GM23338 (cell line): ENCODE results near the gene DMRTA2. TPM values are rescaled to one million over a fixed set of nuclear protein-coding genes. Genes with fewer than 3 reads are reported as not detected.

ENCODE experiments used
- ATAC-seq: fragments of 200-7000 bp; cut with Tn5 transposase; 3 replicates; pipeline ENCODE4 v1.9.1; 2020
- DNase-seq: peaks from one replicate; pipeline ENCODE4 v3.0.0-alpha.2; 2015; ENCODE audit warnings: low spot score
- H2AFZ ChIP-seq: fragments of 200-600 bp; sonication (generic); 2 replicates; pipeline ENCODE4 v1.8.0; 2016; ENCODE audit warnings: antibody characterized with exemption, mild to moderate bottlenecking, moderate library complexity
- H3F3A ChIP-seq: fragments of 200-600 bp; sonication (generic); replicated peaks from 2 replicates; pipeline ENCODE4 v1.8.0; 2017; ENCODE audit warnings: antibody characterized with exemption, mixed run types, low read depth
- H3K27ac ChIP-seq: fragments of 200-600 bp; sonication (generic); 2 replicates; pipeline ENCODE4 v1.6.1; 2016; ENCODE audit warnings: low read depth
- H3K27me3 ChIP-seq: fragments of 200-600 bp; sonication (generic); 2 replicates; pipeline ENCODE4 v1.8.0; 2016; ENCODE audit warnings: mild to moderate bottlenecking, mixed run types, moderate library complexity; ENCODE audit not compliant: insufficient read depth
- H3K36me3 ChIP-seq: fragments of 200-600 bp; sonication (generic); 2 replicates; pipeline ENCODE4 v1.8.0; 2016; ENCODE audit warnings: mild to moderate bottlenecking; ENCODE audit not compliant: insufficient read depth
- H3K4me1 ChIP-seq: fragments of 200-600 bp; sonication (generic); 2 replicates; pipeline ENCODE4 v1.8.0; 2016; ENCODE audit warnings: mild to moderate bottlenecking, moderate library complexity; ENCODE audit not compliant: insufficient read depth
- H3K4me2 ChIP-seq: fragments of 200-600 bp; sonication (generic); 2 replicates; pipeline ENCODE4 v1.7.1; 2017; ENCODE audit warnings: mixed run types
- H3K4me3 ChIP-seq: fragments of 200-600 bp; sonication (generic); 2 replicates; pipeline ENCODE4 v1.6.1; 2016; ENCODE audit warnings: mixed run types
- H3K79me2 ChIP-seq: fragments of 200-600 bp; sonication (generic); replicated peaks from 2 replicates; pipeline ENCODE4 v1.8.0; 2017; ENCODE audit warnings: mild to moderate bottlenecking; ENCODE audit not compliant: insufficient read depth
- H3K9me2 ChIP-seq: fragments of 200-600 bp; sonication (generic); 2 replicates; pipeline ENCODE4 v1.8.0; 2017; ENCODE audit not compliant: insufficient read depth
- H4K20me1 ChIP-seq: fragments of 200-600 bp; sonication (generic); replicated peaks from 2 replicates; pipeline ENCODE4 v1.8.0; 2017; ENCODE audit warnings: mild to moderate bottlenecking; ENCODE audit not compliant: insufficient read depth
- H3K27ac Mint-ChIP-seq: 2 replicates; pipeline ENCODE4 v1.8.0; 2020; ENCODE audit warnings: inconsistent platforms, mild to moderate bottlenecking, moderate library complexity, mixed read lengths
- H3K27me3 Mint-ChIP-seq: 3 replicates; pipeline ENCODE4 v1.8.0; 2022; ENCODE audit warnings: low read depth, mild to moderate bottlenecking, moderate library complexity, mixed read lengths, inconsistent platforms; ENCODE audit not compliant: insufficient read depth, poor library complexity
- H3K36me3 Mint-ChIP-seq: 3 replicates; pipeline ENCODE4 v1.8.0; 2021; ENCODE audit warnings: low read depth, mild to moderate bottlenecking, inconsistent platforms, moderate library complexity, mixed read lengths
- H3K4me1 Mint-ChIP-seq: 3 replicates; pipeline ENCODE4 v1.8.0; 2020; ENCODE audit warnings: mild to moderate bottlenecking, inconsistent platforms, mixed read lengths
- H3K4me3 Mint-ChIP-seq: 3 replicates; pipeline ENCODE4 v1.8.0; 2021; ENCODE audit warnings: moderate library complexity, mild to moderate bottlenecking, inconsistent platforms, mixed read lengths
- H3K9me3 Mint-ChIP-seq: 3 replicates; pipeline ENCODE4 v1.8.0; 2020; ENCODE audit warnings: moderate library complexity, mild to moderate bottlenecking, inconsistent platforms, mixed read lengths
- polyA plus RNA-seq: library from polyadenylated mRNA; unstranded; fragments of >200 nt; fragmentation: Nextera tagmentation; extraction: Ambion mirVana; gene quantifications from 2 replicates; pipeline ENCODE4 v1.2.1, GENCODE V29; 2016
- total RNA-seq: library from RNA; depleted of rRNA; stranded (reverse); fragments of >200 nt; shearing (Covaris generic); gene quantifications from 2 replicates; pipeline ENCODE4 v1.2.3, GENCODE V29; 2014
- TF ChIP-seq, protein P1 (sequence below): fragments of 250-450 bp; sonication (Bioruptor Pico); IDR thresholded peaks from 2 replicates; pipeline ENCODE4 v1.5.0; 2020; ENCODE audit warnings: mild to moderate bottlenecking, moderate library complexity
- TF ChIP-seq, protein P2 (sequence below), 2 experiments: fragments of 200-600 bp in 1 of 2; sonication (generic) in 1 of 2; conservative IDR thresholded peaks; 2 replicates each; pipeline versions ENCODE4 v1.5.1 to v1.6.1; 2016 to 2017; ENCODE audit warnings: antibody characterized with exemption in 2 of 2, low read depth in 2 of 2, mild to moderate bottlenecking in 2 of 2, moderate library complexity in 1 of 2
- TF ChIP-seq, protein P3 (sequence below): IDR thresholded peaks from one replicate; pipeline ENCODE4 v1.6.1; 2018; ENCODE audit warnings: antibody characterized with exemption; ENCODE audit not compliant: unreplicated experiment

Gene DMRTA2
- total and polyA plus RNA-seq, 2 experiments from 2014 or later = 0.07 TPM; not detected in 1

DNA sequence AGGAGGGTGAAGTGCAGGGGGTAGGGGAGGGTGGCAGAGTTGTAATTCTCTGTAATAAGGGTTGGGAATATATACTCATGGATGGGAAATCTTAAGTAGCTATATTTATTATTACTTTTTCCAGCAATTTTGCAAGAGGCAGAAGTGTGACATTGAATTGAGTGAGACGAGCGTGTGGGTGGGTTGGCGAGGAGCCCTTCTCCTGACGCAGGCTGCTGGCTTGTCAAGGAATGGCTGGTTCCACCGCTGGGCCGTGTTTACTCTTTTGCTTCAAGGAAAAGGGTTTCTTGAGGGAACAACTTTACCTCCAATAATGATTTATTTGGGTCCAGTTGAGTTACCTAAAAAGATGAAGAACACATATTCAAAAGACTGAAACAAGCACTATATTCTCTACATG, 17.9 kb upstream of the DMRTA2 start (continued):
- TF ChIP-seq, protein P1, sequence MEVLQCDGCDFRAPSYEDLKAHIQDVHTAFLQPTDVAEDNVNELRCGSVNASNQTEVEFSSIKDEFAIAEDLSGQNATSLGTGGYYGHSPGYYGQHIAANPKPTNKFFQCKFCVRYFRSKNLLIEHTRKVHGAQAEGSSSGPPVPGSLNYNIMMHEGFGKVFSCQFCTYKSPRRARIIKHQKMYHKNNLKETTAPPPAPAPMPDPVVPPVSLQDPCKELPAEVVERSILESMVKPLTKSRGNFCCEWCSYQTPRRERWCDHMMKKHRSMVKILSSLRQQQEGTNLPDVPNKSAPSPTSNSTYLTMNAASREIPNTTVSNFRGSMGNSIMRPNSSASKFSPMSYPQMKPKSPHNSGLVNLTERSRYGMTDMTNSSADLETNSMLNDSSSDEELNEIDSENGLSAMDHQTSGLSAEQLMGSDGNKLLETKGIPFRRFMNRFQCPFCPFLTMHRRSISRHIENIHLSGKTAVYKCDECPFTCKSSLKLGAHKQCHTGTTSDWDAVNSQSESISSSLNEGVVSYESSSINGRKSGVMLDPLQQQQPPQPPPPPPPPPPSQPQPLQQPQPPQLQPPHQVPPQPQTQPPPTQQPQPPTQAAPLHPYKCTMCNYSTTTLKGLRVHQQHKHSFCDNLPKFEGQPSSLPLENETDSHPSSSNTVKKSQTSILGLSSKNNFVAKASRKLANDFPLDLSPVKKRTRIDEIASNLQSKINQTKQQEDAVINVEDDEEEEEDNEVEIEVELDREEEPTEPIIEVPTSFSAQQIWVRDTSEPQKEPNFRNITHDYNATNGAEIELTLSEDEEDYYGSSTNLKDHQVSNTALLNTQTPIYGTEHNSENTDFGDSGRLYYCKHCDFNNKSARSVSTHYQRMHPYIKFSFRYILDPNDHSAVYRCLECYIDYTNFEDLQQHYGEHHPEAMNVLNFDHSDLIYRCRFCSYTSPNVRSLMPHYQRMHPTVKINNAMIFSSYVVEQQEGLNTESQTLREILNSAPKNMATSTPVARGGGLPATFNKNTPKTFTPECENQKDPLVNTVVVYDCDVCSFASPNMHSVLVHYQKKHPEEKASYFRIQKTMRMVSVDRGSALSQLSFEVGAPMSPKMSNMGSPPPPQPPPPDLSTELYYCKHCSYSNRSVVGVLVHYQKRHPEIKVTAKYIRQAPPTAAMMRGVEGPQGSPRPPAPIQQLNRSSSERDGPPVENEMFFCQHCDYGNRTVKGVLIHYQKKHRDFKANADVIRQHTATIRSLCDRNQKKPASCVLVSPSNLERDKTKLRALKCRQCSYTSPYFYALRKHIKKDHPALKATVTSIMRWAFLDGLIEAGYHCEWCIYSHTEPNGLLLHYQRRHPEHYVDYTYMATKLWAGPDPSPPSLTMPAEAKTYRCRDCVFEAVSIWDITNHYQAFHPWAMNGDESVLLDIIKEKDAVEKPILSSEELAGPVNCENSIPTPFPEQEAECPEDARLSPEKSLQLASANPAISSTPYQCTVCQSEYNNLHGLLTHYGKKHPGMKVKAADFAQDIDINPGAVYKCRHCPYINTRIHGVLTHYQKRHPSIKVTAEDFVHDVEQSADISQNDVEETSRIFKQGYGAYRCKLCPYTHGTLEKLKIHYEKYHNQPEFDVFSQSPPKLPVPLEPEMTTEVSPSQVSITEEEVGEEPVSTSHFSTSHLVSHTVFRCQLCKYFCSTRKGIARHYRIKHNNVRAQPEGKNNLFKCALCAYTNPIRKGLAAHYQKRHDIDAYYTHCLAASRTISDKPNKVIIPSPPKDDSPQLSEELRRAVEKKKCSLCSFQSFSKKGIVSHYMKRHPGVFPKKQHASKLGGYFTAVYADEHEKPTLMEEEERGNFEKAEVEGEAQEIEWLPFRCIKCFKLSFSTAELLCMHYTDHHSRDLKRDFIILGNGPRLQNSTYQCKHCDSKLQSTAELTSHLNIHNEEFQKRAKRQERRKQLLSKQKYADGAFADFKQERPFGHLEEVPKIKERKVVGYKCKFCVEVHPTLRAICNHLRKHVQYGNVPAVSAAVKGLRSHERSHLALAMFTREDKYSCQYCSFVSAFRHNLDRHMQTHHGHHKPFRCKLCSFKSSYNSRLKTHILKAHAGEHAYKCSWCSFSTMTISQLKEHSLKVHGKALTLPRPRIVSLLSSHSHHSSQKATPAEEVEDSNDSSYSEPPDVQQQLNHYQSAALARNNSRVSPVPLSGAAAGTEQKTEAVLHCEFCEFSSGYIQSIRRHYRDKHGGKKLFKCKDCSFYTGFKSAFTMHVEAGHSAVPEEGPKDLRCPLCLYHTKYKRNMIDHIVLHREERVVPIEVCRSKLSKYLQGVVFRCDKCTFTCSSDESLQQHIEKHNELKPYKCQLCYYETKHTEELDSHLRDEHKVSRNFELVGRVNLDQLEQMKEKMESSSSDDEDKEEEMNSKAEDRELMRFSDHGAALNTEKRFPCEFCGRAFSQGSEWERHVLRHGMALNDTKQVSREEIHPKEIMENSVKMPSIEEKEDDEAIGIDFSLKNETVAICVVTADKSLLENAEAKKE (CRISPR knock-in tag) = no peak

DNA sequence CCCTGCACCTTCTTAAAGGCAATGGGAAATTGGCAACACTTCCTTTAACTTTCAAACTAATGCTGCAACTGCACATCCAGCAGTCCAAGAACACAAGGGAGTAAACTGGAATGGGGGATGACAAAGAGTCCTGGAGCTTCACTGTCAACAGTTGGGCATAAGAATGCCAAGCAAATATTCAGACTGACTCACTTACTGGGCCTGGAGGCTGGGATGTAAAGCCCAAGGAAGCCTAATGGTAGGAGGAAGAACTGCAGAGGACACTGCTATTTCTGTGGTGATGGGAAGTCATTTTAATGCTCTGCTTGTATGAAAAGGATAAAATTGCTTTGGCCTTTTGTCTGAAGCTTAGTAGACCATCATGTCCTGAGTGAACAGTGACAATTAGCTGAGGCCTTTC, 15.7 kb upstream of the DMRTA2 start:
- no peak overlapping the region for H3K27ac Mint-ChIP-seq
- peaks cover 12% of the 10 kb centered on the region for H3K27me3 ChIP-seq
- ATAC-seq (peak; percentile 65), DNase-seq (peak; percentile 48)
- no peaks in the 10 kb centered on the region; the same call in 1 of the 2 replicates for H3K36me3 ChIP-seq
- H3K9me2 ChIP-seq = no peaks in the 10 kb centered on the region
- no peaks in the 10 kb centered on the region for H3K9me3 Mint-ChIP-seq
- H3K4me1 Mint-ChIP-seq = no peaks in the 10 kb centered on the region; the same call in 2 of the 3 replicates
- H3K27me3 Mint-ChIP-seq = peaks cover 1% of the 10 kb centered on the region
- TF ChIP-seq, protein P2, sequence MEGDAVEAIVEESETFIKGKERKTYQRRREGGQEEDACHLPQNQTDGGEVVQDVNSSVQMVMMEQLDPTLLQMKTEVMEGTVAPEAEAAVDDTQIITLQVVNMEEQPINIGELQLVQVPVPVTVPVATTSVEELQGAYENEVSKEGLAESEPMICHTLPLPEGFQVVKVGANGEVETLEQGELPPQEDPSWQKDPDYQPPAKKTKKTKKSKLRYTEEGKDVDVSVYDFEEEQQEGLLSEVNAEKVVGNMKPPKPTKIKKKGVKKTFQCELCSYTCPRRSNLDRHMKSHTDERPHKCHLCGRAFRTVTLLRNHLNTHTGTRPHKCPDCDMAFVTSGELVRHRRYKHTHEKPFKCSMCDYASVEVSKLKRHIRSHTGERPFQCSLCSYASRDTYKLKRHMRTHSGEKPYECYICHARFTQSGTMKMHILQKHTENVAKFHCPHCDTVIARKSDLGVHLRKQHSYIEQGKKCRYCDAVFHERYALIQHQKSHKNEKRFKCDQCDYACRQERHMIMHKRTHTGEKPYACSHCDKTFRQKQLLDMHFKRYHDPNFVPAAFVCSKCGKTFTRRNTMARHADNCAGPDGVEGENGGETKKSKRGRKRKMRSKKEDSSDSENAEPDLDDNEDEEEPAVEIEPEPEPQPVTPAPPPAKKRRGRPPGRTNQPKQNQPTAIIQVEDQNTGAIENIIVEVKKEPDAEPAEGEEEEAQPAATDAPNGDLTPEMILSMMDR (conservative IDR thresholded peaks at IDR 0.05; ENCODE audit: low read depth in 2 of 2) = peak; percentile 17 to 39; a peak in 1 of 4 replicates
- TF ChIP-seq, protein P3, sequence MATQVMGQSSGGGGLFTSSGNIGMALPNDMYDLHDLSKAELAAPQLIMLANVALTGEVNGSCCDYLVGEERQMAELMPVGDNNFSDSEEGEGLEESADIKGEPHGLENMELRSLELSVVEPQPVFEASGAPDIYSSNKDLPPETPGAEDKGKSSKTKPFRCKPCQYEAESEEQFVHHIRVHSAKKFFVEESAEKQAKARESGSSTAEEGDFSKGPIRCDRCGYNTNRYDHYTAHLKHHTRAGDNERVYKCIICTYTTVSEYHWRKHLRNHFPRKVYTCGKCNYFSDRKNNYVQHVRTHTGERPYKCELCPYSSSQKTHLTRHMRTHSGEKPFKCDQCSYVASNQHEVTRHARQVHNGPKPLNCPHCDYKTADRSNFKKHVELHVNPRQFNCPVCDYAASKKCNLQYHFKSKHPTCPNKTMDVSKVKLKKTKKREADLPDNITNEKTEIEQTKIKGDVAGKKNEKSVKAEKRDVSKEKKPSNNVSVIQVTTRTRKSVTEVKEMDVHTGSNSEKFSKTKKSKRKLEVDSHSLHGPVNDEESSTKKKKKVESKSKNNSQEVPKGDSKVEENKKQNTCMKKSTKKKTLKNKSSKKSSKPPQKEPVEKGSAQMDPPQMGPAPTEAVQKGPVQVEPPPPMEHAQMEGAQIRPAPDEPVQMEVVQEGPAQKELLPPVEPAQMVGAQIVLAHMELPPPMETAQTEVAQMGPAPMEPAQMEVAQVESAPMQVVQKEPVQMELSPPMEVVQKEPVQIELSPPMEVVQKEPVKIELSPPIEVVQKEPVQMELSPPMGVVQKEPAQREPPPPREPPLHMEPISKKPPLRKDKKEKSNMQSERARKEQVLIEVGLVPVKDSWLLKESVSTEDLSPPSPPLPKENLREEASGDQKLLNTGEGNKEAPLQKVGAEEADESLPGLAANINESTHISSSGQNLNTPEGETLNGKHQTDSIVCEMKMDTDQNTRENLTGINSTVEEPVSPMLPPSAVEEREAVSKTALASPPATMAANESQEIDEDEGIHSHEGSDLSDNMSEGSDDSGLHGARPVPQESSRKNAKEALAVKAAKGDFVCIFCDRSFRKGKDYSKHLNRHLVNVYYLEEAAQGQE = no peak
- no peak overlapping the region for H2AFZ ChIP-seq
- H3K4me1 ChIP-seq = no peaks in the 10 kb centered on the region
- no peaks in the 10 kb centered on the region for H4K20me1 ChIP-seq
- H3K79me2 ChIP-seq = no peaks in the 10 kb centered on the region
- H3K27ac ChIP-seq = no peak overlapping the region
- no peak overlapping the region for H3K4me2 ChIP-seq
- H3F3A ChIP-seq = no peaks in the 10 kb centered on the region
- no peak overlapping the region for H3K4me3 Mint-ChIP-seq
- no peaks in the 10 kb centered on the region; the same call in 2 of the 3 replicates for H3K36me3 Mint-ChIP-seq
- H3K4me3 ChIP-seq = no peak overlapping the region
